HG03342 (cell line): ENCODE results near the gene IRX2.

Experiments
- ATAC-seq: cut with Tn5 transposase; IDR thresholded peaks from one replicate; pipeline ENCODE4 v1.9.1; 2021; ENCODE audit warnings: mild to moderate bottlenecking, moderate library complexity; ENCODE audit not compliant: unreplicated experiment

The IRX2 gene

DNA sequence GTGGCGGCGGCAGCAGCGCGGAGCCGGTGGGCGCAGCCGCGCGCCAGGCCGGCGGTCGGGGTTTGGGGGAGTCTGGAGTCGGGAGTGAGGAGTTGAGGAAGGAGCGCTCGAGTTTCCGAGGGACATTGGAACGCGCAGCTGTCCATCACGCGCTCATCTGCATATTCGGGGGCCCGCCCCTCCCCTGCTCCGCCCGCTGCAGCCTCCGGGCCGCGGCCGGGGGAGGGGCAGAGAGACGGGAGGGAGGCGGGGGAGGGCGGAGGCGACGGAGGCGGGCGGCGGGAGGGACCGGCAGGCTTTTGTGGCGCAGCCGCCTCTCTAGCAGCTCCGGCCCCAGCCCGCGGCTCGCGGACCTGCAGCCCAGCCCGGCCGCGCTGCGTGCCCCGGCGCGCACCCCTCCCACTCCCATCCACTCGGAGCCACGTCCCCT, at the start of gene IRX2:
Gene IRX2 (minus strand): TSS at position 86 of the 430 bp plus-strand sequence. CDS start 264 bp downstream, outside the sequence.
- ATAC-seq = no peak

- no peak for ATAC-seq
These were observed 48.6 kb upstream of the IRX2 start for GRCh38 chr5:2800035-2800434.

DNA sequence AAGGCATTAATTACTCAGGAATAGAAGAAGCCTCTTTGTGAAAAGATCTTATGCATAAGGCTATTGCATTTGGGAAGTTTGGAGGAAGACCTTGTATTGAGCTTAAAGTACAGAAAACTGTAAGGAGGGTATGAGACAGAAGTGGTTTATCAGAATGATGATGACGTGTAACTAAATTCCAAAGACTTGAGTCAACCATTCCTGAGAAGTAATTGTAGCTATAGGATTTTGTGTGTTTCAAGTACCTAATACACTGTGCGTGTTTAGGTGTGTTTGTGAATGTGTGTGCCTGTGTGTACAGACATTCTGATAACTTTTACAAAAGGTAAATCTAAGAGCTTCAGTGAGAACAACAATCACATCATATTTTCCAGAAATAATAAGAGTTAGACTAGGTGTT, 46.5 kb upstream of the IRX2 start:
- no peak for ATAC-seq

- ATAC-seq = no peak
These were observed 45.7 kb upstream of the IRX2 start for GRCh38 chr5:2797160-2797559.

DNA sequence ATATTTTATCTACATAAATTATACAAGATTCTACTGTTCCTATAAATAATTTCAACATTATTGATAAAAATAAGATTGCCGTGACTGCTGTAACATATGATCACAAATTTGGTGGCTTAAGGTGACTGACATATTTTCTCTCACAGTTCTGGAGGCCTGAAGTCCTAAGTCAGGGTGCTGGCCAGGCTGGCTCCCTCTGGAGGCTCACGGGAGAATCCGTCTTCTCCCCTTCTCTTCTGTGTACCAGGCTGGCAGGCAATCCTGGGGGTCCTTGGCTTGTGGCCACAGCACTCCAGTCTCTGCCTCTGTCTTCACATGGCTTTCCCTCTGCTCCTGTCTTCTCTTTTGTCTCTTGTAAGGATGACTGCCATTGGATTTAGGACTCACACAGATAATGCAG, 31.7 kb upstream of the IRX2 start:
- no peak for ATAC-seq

DNA sequence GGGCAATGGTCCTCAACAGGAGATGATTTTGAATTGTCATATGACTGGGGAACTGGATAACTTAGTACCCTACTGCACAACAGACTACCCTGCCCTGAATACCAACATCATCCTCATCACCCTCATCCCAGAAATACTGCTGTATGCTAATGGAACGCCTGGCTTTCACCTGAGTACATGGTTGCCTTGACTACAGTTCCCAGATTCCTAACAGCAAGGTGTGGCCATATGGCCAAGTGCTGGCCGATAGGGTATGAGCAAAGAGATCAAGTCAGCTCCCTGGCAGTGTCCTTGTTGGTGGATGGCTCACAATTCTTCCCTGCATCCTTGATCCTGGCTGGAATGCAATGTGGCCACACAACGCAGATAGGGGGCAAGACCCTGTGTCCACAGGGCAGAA, 31.2 kb upstream of the IRX2 start:
- ATAC-seq = no peak

DNA sequence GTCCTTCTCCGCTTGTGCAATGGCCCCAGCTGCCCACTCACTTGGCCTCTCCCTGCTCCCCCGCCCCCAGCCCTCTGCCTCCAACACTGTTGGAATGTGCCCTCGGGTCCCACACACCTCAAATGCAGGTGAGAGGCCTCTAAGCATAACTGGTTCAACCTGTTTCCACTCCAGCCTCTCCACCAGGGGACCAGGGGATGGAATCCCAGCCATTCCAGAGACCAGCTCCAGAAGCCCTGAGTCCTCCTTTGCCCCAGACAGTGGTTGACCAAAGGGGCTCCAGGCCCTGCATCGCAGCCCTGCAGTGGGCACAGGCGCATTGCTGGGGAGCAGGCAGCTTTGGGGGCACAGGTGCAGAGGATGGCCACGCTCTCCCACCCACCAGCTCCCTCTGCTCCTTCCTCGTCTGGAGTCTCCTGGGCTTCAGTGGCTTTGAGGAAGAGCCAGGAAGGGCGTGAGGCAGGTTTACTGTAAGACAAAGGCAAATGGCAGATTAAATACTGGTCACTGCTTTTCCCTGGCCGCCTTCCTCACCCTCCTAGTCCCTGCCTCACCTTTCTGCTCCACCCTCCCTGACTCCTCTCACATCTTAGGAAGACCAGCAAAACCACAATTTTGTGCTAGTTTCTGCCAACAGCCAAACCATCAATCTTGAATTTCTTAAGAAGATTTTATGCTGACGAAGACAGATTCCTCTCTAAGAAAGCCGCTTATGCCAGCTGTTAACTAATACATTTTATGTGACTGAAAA, 29.1 kb upstream of the IRX2 start:
- no peak for ATAC-seq

DNA sequence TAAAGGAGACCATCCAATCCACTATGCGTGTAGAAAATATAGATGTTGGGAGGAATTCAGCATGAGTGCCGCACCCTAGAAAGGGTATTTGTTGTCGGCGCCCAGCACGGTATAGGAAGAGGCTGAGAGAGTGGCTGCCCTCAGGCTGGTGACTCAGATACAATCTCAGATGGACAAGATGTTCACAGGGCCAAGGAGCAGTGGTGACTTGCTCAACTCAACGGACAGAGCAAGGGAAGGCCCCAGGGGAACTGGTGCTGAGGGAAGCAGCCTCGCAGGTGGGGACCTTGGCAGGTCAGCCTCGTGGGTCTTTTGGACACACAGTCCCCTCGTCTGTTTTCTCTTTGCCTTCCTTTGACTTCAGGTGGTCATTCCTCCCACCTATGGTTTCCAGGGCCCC, 28.0 kb upstream of the IRX2 start:
- ATAC-seq = no peak

DNA sequence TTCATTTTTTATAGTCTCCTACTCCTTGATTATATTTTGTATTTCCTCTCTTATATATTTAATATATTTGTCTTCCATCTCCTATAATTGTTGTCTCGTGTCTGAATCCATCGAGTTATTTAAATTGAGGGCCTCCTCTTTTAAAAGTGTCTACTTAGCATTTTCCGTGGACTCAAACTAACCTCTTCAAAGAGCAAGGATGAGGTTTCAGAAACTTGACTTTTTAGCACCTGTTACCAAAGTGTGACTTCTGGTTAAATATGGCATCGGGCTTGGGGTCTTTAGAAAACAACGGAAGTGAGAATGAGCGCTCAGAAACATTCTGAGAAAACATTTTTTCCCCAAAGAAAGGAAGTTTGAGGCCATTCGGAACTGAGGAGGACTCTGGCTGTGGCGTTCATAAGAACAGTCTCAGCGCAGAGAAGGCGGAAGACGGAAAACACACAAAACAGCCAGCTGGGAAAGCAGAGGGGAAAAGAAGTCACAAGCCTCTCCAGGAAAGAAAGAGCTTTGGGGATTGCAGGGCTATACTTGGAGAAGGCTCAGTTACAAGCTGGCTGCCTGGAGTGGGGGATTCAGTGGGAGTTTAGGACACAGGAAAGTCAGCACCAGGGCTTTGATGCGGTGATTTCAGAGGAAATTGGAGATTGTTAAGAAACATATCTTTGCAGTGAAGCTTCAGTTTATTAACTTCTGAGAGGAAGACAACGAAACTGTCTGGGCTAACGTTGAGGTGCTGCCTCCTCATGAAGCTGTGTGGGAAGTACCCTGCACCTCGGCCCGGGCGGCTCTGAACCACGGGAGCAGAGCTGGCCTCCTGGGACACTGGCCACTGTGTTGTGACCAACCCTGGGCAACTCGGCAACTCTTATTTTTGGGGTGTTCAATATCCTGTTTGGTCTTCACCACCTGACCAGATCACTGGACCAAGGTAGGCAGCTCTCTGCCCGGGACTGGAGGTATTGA, 25.1 kb upstream of the IRX2 start:
- ATAC-seq = no peak

- no peak for ATAC-seq
These were observed 21.9 kb upstream of the IRX2 start for GRCh38 chr5:2773327-2773726.

GRCh38 chr5:2767089-2767488, 15.6 kb upstream of the IRX2 start:
- ATAC-seq = no peak

- no peak for ATAC-seq
These were observed 13.1 kb upstream of the IRX2 start for GRCh38 chr5:2764581-2764980.

DNA sequence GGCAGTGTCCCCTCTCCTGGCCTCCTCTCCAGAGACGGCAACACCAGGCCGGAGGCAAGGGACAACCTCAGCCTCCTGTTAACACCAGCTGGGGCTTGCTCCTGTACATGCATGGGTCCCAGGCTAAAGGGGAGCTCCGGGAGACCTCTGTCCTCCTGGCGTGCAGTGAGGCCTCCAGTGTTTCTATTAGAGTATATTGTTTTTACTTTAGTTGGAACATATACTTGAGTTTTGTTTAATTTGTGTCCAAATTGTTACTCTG, 12.0 kb upstream of the IRX2 start:
- no peak for ATAC-seq

GRCh38 chr5:2762744-2763532, 11.5 kb upstream of the IRX2 start:
- no peak for ATAC-seq

- ATAC-seq = no peak
These were observed 10.5 kb upstream of the IRX2 start for GRCh38 chr5:2761921-2762488.

GRCh38 chr5:2759696-2760461, 8.4 kb upstream of the IRX2 start:
- no peak for ATAC-seq

DNA sequence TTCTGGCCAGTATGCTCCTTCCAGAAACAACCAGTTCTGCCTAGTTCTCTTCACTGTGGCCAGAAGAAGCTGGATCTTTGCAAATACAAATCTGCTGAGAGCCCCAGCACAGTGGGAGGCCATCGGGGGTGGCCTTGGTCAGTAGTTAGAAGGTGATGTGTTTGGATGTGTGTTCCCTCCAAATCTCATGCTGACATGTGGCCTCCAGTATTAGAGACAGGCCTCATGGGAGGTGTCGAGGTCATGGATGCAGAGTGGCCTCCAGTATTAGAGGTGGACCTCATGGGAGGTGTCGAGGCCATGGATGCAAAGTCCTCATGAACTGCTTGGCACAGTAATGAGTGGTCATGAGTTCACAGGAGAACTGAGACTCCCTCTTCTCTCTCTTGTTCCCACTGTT, 7.6 kb upstream of the IRX2 start:
- ATAC-seq = no peak

- no peak for ATAC-seq
These were observed 7.2 kb upstream of the IRX2 start for GRCh38 chr5:2758632-2759031.

GRCh38 chr5:2757563-2758351, 6.3 kb upstream of the IRX2 start:
- no peak for ATAC-seq
